Coronary artery (tissue), 2 donors: Measurements from ENCODE around the gene LAMA3.

Experiments
- DNase-seq: peaks from one replicate; pipeline ENCODE4 v3.0.0-alpha.2; 2017; ENCODE audit warnings: low spot score
- H3K27ac ChIP-seq, 2 donors: fragments of 200-600 bp; sonication (generic); one replicate each; pipeline ENCODE4 v1.5.1; 2016 to 2019
- H3K4me3 ChIP-seq: fragments of 200-600 bp; sonication (generic); 2 replicates; pipeline ENCODE4 v1.5.1; 2016; ENCODE audit warnings: mild to moderate bottlenecking, moderate library complexity
- CTCF ChIP-seq: fragments of 200-600 bp; sonication (generic); IDR thresholded peaks from one replicate; pipeline ENCODE4 v1.5.1; 2019; ENCODE audit warnings: antibody characterized with exemption

LAMA3 gene

GRCh38 chr18:23669804-23670405, 19.3 kb upstream of the LAMA3 start:
- Histone ChIP-seq H3K27ac (no peak overlapping the region), H3K4me3 (no peak overlapping the region)
- no peak for TF ChIP-seq CTCF
- DNase-seq: no peak

GRCh38 chr18:23671564-23671963, 17.7 kb upstream of the LAMA3 start:
- no peak for DNase-seq
- no peak for TF ChIP-seq CTCF
- Histone ChIP-seq H3K27ac (no peak overlapping the region), H3K4me3 (no peak overlapping the region)

GRCh38 chr18:23673725-23674124, 15.5 kb upstream of the LAMA3 start:
- no peak for TF ChIP-seq CTCF
- Histone ChIP-seq H3K27ac (no peak overlapping the region), H3K4me3 (no peak overlapping the region)
- no peak for DNase-seq

GRCh38 chr18:23675236-23675635, 14.0 kb upstream of the LAMA3 start:
- no peak for DNase-seq
- TF ChIP-seq CTCF: no peak
- no peak overlapping the region for H3K27ac ChIP-seq
- no peak overlapping the region for H3K4me3 ChIP-seq

GRCh38 chr18:23675896-23676295, 13.4 kb upstream of the LAMA3 start:
- DNase-seq: no peak
- peak overlapping the region in 1 of 2 donors; percentile 26 for H3K27ac ChIP-seq
- H3K4me3 ChIP-seq: no peak overlapping the region
- no peak for TF ChIP-seq CTCF

GRCh38 chr18:23682045-23682444, 7.2 kb upstream of the LAMA3 start:
- no peak overlapping the region for H3K4me3 ChIP-seq
- no peak for DNase-seq
- peak overlapping the region in 1 of 2 donors; percentile 5 for H3K27ac ChIP-seq
- TF ChIP-seq CTCF: no peak

- peak; percentile 4 for DNase-seq
- no peak overlapping the region for H3K4me3 ChIP-seq
- H3K27ac ChIP-seq: no peak overlapping the region
- TF ChIP-seq CTCF: no peak
Measured at GRCh38 chr18:23682472-23682871, 6.8 kb upstream of the LAMA3 start.
